PFSK-1 (cell line): ENCODE data around the gene MARCHF3.

Experiments
- POLR2AphosphoS5 ChIP-seq: IDR thresholded peaks from 2 replicates; pipeline ENCODE4 v1.6.1; 2012; ENCODE audit warnings: low read depth, mild to moderate bottlenecking, control low read depth, low read length, moderate library complexity
- REST ChIP-seq, 2 experiments: IDR thresholded peaks; 2 replicates each; pipeline versions ENCODE4 v1.6.1 to v1.8.0; 2011 to 2012; ENCODE audit warnings: low read depth in 2 of 2, low read length in 2 of 2, control low read depth in 1 of 2, inconsistent platforms in 1 of 2, mild to moderate bottlenecking in 1 of 2, moderate library complexity in 1 of 2; ENCODE audit not compliant: insufficient read depth in 1 of 2
- SIN3A ChIP-seq: IDR thresholded peaks from 2 replicates; pipeline ENCODE4 v1.6.1; 2012; ENCODE audit warnings: mild to moderate bottlenecking, low read length, moderate library complexity, borderline replicate concordance; ENCODE audit not compliant: insufficient read depth
- TAF1 ChIP-seq: IDR thresholded peaks from 2 replicates; pipeline ENCODE4 v1.6.1; 2012; ENCODE audit warnings: low read length, control low read depth, borderline replicate concordance; ENCODE audit not compliant: insufficient read depth

- TF ChIP-seq REST (IDR thresholded peaks at IDR 0.05; ENCODE audit: insufficient read depth in 1 of 2, low read depth in 2 of 2, low read length in 2 of 2) (no peak), POLR2AphosphoS5 (no peak), SIN3A (peak; percentile 43; the same call in 1 of the 2 replicates), TAF1 (no peak)
Measured at GRCh38 chr5:127077366-127077765, 47.0 kb upstream of the MARCHF3 start.
